Myocyte (in vitro differentiated cells): ENCODE results near the gene SPATA2. TPM values are rescaled to one million over a fixed set of nuclear protein-coding genes. Genes with fewer than 3 reads are reported as not detected.

Experiments
- DNase-seq: peaks from one replicate; pipeline ENCODE4 v3.0.0-alpha.2; 2012; ENCODE audit warnings: low read depth
- total RNA-seq: library from RNA; depleted of rRNA; stranded (reverse); fragments of >200 nt; gene quantifications from 2 replicates; pipeline ENCODE4 v1.2.3, GENCODE V29; 2014

The SPATA2 gene
- total RNA-seq, 1 donor from 2014 or later = 4.1 TPM

DNA sequence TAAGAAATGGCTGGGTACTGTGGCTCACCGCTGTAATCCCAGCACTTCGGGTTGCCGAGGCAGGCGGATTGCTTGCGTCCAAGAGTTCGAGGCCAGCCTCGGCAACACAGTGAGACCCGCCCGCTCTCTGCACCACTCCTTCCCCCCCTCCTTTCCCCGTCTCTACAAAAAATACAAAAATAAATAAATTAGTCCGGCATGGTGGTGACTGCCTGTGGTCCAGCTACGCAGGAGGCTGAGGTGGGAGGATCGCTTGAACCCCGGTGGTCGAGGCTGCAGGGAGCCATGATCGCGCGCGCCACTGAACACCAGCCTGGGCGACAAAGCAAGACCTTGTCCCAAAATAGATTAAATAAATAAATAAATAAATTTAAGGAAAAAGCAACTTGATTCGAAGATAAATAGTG is 20.4 kb upstream of the SPATA2 start:
- DNase-seq = no peak

GRCh38 chr20:49929142-49929494 is 13.8 kb upstream of the SPATA2 start:
- no peak for DNase-seq

DNA sequence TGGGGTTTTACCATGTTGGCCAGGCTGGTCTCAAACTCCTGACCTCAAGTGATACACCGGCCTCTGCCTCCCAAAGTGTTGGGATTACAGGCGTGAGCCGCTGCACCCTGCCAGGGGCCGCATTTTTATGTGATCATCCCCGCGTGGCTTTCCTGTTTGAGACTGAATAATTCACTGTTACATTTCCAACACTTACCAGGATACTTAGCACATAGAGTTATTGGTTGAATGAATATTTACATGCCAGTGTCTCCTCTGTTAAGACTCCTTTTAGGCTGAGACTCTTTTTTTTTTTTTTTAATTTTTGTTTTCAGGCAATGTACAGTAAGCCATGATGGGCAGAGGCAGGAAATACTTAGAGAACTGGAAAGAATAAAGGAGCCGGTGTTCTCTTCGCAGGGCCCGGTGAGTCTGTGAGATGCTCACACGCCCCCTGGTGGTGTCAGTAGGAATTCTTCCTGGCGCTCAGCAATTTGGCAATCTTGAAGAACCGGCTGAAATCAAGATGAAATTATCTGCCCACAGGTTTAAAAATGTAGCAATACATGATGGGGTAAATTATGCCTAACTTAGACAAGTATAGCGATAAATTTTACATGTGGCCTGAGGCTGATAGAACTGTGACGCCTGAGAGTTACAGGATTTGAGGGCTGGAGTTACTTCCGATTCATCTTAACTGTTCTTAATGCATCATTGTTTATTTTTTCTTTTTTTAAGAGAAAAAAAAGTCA is 13.2 kb upstream of the SPATA2 start:
- peak; percentile 86 for DNase-seq

GRCh38 chr20:49925901-49926454 is 10.6 kb upstream of the SPATA2 start:
- no peak for DNase-seq

DNA sequence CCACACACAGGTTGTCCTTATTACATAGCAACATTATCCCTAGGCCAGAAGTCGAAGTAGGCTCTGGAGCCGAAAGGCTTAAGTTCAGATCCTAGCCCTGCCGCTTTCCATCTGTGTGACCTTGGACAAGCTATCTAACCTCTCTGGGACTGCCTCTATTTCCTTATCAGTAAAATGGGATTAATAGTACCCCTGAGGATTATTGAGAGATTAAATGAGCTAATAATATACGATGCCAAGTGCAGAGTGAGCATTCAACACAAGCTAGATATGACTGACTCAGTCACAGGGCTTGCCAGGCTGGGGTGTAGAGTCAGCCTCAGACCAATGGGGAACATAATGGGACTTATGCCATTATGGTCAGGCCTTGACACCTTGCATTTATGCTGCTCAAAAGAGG is 8.9 kb upstream of the SPATA2 start:
- no peak for DNase-seq

- no peak for DNase-seq
Observed at GRCh38 chr20:49919461-49919860, 4.1 kb upstream of the SPATA2 start.

- DNase-seq = no peak
Observed at GRCh38 chr20:49919009-49919408, 3.7 kb upstream of the SPATA2 start.

GRCh38 chr20:49918446-49918845 is 3.1 kb upstream of the SPATA2 start:
- no peak for DNase-seq

- DNase-seq = no peak
Observed at GRCh38 chr20:49916146-49917002, 1.0 kb upstream of the SPATA2 start.

GRCh38 chr20:49915118-49915379 is 280 bp downstream of the SPATA2 start:
- DNase-seq = no peak

GRCh38 chr20:49914310-49915117 is 815 bp downstream of the SPATA2 start:
- DNase-seq = peak; percentile 47

DNA sequence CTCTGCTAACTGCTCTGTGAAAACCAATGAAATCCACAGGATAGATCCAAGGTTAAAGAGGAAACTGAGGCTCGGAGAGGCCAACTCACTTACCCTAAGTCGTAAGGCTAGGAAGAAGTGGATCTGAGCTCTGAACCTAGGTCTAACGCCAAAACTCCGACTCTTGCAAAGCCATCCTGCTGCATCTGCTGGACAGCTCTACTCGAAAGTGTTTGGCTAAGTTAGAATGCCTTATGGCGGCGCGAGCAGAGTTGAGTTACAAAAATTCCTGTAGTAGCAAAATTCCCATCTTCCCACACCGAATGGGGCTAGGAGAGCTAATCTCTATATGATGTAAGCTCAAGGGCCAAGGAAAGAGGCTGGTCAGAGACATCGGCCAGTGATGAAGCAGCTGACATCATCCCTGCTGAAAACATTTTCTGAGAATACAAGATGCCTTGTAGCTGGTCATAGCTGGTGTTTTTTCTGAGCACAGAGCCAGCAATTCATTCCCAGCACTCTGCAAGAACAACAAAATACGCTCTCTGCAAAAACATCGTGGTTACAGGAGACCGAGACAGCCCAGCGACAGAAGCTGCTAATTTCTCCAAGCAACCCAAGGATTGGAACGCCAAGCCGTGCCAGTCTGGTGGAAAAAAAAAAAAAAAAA is 1.8 kb downstream of the SPATA2 start:
- DNase-seq = no peak

- no peak for DNase-seq
Observed at GRCh38 chr20:49910340-49910706, 5.0 kb downstream of the SPATA2 start.

DNA sequence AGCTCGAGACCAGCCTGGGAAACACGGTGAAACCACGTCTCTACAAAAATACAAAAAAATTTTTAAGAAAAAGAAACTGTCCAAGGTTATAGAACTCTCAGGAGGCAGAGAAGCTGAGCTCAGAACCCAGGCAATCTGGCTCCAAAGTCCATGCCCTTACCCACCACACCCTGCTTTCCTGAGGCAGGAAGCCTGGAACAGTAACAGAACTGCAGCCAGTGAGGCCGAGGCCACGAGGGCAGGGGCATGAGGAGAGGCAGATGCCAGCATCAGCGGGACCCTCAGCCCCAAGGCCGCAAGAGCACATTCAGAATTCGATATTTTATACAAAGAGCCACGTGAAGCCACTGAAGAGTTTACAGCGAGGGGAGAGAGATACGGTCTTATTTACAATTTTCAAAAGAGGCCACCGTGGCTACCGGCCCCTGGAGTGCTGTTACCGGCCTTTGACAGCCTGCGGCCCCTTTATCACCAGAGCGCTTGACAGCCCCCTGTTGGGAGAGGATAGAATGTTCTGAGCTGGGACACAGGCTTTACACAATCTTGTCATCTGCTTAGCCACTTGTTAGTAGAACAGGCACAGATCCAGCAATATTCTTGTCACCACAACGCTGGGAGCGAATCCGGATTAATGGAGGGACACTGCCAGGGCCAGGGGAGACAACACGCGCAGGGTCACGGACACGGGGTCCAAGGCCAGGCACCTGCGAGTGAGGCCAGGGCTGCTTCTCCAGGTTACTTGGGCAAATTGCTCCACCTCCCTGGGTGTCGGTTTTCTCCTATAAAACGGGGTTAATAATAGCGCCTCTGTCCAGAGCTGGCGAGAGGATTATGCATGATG is 5.6 kb downstream of the SPATA2 start:
- peak; percentile 18 for DNase-seq

GRCh38 chr20:49908258-49908565 is 7.1 kb downstream of the SPATA2 start:
- DNase-seq = no peak

DNA sequence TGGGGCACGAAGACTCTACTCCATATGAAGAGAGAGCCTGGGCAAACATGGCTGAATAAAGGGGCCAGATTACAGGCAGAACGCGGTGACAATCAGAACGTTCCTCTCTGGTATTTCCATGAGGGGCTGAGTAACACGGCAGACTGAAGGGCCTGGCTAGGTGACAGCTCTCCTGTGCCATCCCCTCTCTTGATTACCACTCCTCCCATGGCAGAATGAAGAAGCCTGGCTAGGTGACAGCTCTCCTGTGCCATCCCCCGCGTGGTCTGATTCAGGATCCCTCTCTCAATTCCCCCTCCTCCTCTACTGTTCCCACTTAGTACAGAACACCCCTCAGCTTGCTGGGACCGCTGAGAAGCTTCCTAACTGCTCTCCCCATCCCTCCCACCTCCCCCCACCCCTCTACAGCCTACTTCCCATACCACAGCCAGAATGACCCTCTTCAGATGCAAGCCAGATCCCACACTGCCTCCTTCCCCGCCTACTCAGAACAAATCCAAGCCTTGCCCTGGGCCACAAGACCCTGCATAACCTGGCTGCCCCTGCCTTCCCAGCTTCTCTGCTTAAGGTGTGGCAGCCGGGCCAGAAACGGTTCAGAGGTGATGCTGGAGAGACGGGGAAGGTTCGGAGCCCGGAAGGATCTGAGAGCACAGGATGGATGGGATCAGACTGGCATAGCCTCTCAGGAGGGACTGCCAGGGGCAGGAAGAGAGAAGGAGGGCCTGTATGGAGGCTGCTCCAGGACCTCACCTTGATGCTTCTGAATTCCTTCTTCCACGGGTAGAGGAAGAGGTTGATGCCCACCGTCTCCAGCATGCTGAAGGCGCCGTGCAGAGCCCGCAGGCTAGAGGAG is 7.7 kb downstream of the SPATA2 start:
- no peak for DNase-seq

DNA sequence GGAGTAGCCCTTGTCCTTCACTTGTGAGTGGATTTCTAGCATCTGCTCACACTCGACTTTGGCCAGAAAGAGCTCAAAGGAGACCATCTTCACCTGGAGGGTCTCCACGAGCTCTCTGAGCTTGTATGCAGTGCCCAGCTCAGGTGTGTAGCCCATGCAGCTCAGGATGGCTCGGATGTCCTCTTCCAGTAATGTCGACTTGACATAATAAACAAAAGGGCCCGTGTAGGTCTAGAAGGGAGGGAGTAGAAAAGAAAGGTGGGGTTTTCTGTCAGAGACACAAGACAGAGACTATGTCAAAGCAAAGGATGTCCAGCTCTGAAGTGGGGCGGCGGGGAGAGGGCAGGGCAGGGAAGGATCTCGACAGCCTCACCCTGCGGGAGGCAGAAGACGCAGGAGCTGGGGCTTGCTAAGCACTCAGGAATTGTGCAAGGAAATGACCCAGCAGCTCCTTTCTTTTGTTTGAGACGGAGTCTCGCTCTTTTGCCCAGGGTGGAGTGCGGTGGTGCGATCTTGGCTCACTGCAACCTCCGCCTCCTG is 8.6 kb downstream of the SPATA2 start:
- no peak for DNase-seq

DNA sequence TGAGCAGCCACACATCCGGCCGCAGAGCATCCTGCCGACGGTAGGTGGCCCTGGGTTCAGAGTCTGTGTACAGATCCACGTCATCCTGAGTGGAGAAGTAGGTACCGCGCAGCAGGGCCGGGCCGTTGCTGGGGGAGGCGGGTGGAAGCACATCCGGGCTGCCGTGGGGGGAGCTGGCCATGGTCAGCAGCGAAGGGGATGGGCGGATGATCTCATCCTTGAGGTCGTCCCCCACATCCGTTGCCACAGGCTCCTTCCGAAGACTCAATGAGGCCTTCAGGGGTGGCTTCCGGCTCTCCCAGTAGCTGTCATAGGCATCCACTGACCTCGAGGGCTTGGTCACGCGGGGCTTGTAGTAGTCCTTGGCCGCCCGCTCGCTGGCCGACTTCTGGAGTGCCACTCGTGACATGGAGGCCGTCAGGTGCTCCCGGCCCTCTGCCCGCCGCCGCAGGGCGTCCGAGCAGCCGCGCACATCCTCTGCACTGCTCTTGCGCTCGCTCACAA is 9.2 kb downstream of the SPATA2 start:
- DNase-seq = no peak

DNA sequence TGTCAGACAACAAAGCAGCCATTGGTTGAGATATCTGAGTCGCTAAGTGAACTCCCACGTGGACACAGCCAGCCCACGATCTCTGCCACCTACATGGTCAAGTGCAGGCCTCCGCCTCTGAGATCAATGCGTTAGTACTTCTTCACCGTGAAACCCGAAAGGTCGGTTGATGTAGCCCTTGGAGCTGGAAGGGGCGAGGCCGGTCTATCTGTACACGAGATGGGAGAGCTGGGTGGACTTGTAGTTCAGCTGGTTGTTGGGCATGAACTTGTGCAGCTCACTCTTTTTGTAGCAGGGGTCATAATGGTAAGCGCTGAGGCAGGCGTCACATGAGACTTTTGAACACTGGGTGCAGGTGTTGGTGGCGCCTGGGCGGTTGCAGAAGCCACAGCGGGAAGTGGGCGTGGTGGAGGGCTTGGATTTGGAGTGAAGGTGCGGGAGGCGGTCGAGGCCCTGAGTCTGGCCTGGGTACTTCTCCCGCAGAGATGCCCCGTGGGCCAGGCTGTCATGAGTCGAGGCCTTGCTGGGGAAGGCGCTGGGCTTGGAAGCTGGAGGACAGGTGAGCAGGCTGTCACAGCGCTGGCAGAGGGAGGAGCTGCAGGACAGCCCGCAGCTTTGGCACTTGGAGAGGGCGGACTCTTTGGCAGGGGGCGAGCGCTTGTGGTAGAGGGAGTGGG is 9.8 kb downstream of the SPATA2 start:
- no peak for DNase-seq
